ENCODE measurements around the gene NECAB3. TPM values are rescaled to one million over a fixed set of nuclear protein-coding genes. Genes with fewer than 3 reads are reported as not detected.
A peak's percentile ranks its signal among the peaks of the same experiment; 100 is the strongest.

NECAB3 gene
- total RNA-seq, 3 donors from 2014 or later: 8.0 to 11.8 (median 9.7) TPM

DNA sequence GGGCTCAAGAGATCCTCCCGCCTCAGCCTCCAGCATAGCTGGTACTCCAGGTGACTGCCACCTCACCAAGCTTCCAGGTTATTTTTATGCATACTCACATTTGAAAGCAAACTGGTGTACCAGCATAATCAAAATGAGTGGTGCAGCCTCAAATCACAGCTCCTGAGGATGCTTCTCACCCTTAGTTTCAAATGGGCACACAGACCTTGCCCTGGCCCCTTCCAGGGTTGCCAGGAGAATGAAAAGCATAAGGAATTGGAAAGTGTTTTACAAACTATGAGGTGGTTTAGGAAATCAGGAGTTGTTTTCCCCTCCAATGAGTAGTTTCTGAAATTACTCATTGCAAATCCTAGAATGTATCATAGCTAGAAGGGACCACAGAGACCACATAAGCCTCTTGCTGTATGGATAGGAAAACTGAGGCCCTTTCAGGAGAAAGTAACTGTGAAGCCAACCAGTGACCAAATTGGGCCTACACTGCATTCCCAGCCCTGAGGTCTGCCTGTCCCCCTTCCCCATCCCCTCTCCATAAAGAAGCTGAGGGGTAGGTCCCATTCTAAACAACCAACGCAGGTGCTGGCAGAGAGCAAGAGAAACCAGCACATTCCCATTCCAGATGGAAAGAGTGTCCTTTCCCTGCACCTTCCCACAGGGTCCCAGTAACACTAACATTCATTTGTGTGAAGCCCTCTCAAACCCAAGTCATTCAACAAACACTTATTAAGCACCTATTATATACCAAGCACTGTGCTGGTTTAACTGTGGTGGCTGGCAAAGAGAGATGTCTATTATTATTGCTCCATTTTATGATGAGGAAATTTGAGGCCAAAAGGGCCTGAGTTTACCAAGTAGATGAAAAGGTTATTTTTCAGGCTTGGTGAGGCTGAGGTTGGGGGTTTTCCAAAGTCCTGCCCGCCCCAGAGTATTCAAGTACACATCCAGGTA, 14.0 kb upstream of the NECAB3 start:
- DNase-seq (no peak), ATAC-seq (no peak)
- H3K36me3 Mint-ChIP-seq (ENCODE audit: insufficient read depth): no peaks in the 10 kb centered on the region
- H3K27me3 Mint-ChIP-seq (ENCODE audit: low read depth): no peaks in the 10 kb centered on the region
- no peaks in the 10 kb centered on the region for H3K9me3 Mint-ChIP-seq
- peaks cover 40% of the 10 kb centered on the region for H3K4me1 Mint-ChIP-seq (ENCODE audit: low read depth)
- no peak overlapping the region for H3K4me3 Mint-ChIP-seq

DNA sequence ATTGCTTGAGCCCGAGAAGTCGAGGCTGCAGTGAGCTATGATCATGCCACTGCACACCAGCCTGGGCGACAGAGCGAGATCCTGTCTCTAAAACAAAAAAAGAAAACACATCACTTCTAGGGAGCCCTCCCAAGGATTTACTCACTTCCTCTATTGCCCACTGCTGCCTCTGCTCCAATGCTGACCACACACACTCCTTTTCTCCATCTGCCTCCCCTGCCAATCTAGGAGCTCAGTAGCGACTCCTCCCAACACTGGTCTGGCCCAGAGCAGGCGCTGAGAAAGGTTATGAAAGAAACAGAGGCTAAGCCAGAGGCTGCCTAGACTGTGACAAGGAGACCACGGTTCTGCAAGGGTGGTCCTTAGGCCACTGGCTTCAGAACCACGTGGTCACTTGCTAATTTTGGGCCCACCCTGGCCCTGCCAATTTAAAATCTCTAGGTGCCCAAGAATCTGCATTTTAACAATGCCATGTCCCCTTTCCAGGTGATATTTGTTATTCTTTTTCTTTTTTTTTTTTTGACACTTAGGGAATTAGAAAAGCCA, 13.2 kb upstream of the NECAB3 start:
- Mint-ChIP-seq H3K27me3 (ENCODE audit: low read depth) (no peaks in the 10 kb centered on the region), H3K36me3 (ENCODE audit: insufficient read depth) (no peaks in the 10 kb centered on the region), H3K4me3 (peak overlapping the region; percentile 79), H3K9me3 (no peaks in the 10 kb centered on the region), H3K4me1 (ENCODE audit: low read depth) (peaks cover 40% of the 10 kb centered on the region)
- no peak for DNase-seq
- ATAC-seq: no peak

DNA sequence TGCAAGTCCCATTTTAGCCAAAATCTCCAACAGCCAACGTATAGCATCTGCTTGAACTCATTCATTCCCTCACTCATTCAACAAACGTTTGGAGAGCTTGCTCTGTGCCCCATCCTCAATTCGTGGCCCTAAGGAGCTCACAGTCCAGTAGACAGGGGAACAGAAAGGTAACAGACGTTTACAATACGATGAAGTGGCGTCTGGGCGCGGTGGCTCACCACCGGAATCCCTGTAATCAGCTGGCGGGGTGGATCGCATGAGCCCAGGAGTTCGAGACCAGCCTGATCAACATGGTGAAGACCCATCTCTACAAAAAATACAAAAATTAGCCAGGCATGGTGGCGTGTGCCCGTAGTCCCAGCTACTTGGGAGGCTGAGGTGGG, 12.7 kb upstream of the NECAB3 start:
- Mint-ChIP-seq H3K27me3 (ENCODE audit: low read depth) (no peaks in the 10 kb centered on the region), H3K4me3 (peak overlapping the region; percentile 79), H3K4me1 (ENCODE audit: low read depth) (peaks cover 41% of the 10 kb centered on the region), H3K9me3 (no peaks in the 10 kb centered on the region), H3K36me3 (ENCODE audit: insufficient read depth) (no peaks in the 10 kb centered on the region)
- ATAC-seq: no peak
- DNase-seq: no peak

DNA sequence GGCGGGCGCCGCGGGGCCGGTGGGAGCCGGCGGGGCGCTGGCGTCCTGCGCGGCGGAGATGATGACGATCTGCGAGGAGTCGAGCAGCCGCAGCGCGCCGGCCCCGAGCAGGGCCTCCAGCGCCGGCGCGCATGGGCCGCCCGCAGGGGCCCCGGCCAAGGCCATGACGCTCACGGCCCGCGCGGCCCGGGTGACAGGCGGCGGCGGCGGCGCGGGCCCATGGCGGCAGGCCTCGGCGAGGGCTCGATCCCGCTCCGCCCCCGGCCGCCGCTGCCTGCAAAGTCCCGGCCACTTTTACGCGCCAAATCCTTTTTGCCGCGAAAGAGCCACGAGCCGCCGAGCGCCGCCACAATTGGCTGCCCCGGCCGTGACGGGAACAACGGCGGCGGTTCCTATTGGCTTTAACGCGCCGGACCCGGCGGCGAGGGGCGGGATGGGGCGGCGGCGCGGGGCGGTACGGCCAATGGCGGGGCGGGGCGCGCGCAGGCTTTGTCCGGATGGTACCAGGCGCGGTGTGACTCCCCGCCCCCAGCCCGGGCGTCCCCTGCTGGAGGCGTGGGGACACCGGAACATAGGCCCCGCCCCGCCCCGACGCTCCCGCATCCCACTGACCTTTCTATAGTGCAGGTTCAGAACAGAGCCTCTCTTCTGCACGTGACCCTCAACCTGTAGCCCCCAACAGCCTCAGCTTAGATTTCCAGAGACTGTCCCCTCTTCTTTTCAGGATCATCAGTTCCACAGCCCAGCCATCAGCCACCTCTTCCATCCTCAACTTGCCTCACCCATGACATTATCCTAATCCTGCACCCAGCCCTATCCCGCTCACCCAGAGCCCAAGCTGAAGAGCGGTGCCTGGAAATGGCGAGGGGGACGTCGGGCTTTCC, 12.1 kb upstream of the NECAB3 start, which contains the start of gene E2F1:
TSS of gene E2F1 (minus strand) at position 286 of the 884 bp plus-strand sequence. CDS start at position 165, 121 bp downstream.
- Mint-ChIP-seq H3K4me3 (peak within 1 kb of the TSS; percentile 87), H3K36me3 (ENCODE audit: insufficient read depth) (no peaks in the 10 kb centered on the region), H3K27me3 (ENCODE audit: low read depth) (no peaks in the 10 kb centered on the region), H3K4me1 (ENCODE audit: low read depth) (peaks cover 45% of the 10 kb centered on the region), H3K9me3 (no peaks in the 10 kb centered on the region)
- ATAC-seq (peak; percentile 87 to 90), DNase-seq (peak; percentile 91)

DNA sequence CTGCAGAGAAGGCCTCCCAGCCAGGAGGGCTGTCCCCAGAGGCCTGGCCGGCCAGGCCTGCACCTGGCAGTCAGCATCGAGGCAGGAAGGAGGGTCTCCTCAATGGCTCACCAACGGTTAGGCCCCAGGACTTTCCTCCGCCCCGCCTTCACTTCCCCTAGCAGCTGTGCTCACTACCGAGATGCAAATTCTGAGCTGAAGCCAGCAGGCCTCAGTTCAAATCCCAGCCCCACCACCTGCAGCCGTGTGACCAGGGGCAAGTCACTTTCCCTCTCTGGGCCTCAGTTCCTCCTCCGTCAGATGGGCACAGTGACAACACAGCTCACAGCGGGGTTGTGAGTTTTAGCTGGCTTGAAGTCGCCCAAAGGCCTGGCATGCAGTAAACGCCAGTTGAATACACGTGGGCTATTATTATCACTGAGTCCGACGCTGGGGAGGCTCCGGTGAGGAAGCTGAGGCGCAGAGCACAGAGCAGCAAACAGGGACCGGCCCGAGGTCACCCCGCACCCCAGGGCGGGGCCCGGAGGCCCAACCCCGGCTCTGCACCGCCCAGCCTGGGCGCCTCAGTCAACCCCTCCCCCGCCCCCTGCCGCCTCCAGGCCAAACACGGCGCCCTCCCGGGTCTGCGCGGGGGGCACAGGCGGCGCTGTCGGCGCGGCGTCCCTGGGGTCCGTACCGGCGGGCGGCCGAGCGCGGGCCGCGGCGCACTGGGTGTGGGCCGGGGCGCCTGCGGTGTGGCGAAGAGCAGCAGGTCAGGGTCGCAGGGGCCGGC, 11.3 kb upstream of the NECAB3 start:
- H3K4me1 Mint-ChIP-seq (ENCODE audit: low read depth): peaks cover 47% of the 10 kb centered on the region
- DNase-seq (no peak), ATAC-seq (peak; percentile 62 to 70)
- H3K4me3 Mint-ChIP-seq: peak overlapping the region; percentile 87
- no peaks in the 10 kb centered on the region for H3K36me3 Mint-ChIP-seq (ENCODE audit: insufficient read depth)
- no peaks in the 10 kb centered on the region for H3K27me3 Mint-ChIP-seq (ENCODE audit: low read depth)
- no peaks in the 10 kb centered on the region for H3K9me3 Mint-ChIP-seq

DNA sequence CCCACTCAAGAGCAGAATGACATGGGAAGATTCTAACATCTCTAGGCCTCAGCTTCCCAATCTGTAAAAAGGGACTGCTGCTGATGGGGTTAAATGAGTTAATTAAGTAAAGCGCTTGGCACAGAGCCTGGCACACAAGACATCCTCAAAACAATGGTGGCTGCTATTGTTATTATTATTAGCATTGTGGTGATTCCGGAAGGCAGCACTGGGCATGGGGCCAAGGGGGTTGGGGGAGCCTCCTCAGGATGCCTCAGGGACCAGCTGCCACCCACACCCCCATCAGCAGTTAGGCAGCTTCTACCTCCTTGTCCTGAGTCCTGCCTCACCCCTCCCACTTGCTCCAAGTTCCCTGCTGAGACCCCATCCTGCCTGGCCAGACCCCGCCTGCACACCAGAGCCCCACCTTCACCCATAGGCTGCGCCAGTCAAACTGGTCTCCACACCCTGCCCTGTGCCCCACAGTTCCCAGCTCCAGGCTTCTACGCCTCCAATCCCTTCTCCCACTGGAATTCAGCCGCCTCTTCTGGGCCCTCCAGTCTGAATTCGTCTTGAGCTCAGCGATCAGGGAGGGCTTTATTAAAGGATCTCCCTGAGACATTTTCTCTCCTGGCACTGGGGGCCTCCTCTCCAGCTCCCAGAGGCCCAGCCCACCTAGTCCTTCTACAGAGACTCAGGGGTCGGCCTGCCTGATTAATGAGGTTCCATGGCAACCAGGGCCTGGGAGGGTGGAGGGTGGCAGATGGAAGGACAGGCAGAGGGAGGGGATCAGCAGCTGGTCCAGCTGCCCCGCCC, 10.5 kb upstream of the NECAB3 start:
- no peak for DNase-seq
- Mint-ChIP-seq H3K9me3 (no peaks in the 10 kb centered on the region), H3K36me3 (ENCODE audit: insufficient read depth) (no peaks in the 10 kb centered on the region), H3K4me3 (peak overlapping the region; percentile 87), H3K4me1 (ENCODE audit: low read depth) (peaks cover 43% of the 10 kb centered on the region), H3K27me3 (ENCODE audit: low read depth) (no peaks in the 10 kb centered on the region)
- ATAC-seq: no peak

DNA sequence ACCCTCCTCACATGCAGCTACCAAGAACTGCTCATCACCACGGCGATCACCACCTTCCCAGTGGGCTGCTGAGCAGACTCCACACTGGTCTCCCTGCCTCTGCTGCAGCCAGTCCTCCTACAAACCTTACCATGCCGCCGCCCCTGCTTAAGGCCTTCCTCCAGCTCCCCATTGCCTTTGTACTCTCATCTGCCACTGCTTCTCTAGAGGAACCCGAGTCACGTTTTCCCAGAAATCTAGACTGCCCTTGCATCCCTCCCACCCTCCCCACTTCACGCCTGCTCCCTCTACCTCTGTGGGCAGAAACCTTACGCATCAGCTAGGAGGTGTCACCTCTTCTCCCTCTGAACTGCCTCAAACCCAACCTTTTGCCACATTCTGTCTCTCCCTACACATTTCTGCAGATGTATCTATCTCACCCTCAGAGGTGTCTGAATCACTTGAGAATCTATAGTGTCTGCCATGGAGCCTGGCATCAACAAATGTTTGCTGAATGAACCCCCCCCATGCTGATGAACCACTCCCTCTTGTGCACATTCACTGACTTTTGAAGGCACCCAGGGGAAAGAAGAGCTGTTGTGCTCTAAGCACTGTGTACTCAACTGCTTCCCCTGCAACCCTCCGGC, 7.6 kb upstream of the NECAB3 start:
- DNase-seq (no peak), ATAC-seq (no peak)
- no peak overlapping the region for H3K4me3 Mint-ChIP-seq

DNA sequence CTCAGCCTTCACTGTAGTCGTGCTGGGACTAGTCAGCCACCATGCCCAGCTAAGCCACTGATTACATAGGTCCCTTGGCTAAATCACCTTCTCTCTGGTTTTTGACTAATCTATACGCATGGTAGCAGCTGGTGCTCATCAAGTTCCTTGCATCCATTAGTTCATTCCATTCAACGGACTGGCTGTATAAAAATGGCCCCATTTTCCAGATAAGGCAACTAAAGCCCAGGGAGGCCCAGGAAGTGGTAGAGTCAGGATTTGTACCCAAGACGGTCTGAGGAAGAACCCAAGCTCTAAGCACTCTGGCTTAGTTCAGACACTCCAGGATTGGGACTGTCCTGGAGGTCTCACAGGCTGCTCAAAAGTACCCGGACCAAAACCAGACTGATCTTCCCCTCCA, 7.1 kb upstream of the NECAB3 start:
- H3K36me3 Mint-ChIP-seq (ENCODE audit: insufficient read depth): no peaks in the 10 kb centered on the region
- H3K9me3 Mint-ChIP-seq: no peaks in the 10 kb centered on the region
- peaks cover 40% of the 10 kb centered on the region for H3K4me1 Mint-ChIP-seq (ENCODE audit: low read depth)
- no peaks in the 10 kb centered on the region for H3K27me3 Mint-ChIP-seq (ENCODE audit: low read depth)
- DNase-seq: no peak
- no peak overlapping the region for H3K4me3 Mint-ChIP-seq
- ATAC-seq: no peak

More for the DNA sequence above, 7.6 kb upstream of the NECAB3 start:
- no peaks in the 10 kb centered on the region for H3K27me3 Mint-ChIP-seq (ENCODE audit: low read depth)
- peaks cover 44% of the 10 kb centered on the region for H3K4me1 Mint-ChIP-seq (ENCODE audit: low read depth)
- no peaks in the 10 kb centered on the region for H3K9me3 Mint-ChIP-seq
- H3K36me3 Mint-ChIP-seq (ENCODE audit: insufficient read depth): no peaks in the 10 kb centered on the region

DNA sequence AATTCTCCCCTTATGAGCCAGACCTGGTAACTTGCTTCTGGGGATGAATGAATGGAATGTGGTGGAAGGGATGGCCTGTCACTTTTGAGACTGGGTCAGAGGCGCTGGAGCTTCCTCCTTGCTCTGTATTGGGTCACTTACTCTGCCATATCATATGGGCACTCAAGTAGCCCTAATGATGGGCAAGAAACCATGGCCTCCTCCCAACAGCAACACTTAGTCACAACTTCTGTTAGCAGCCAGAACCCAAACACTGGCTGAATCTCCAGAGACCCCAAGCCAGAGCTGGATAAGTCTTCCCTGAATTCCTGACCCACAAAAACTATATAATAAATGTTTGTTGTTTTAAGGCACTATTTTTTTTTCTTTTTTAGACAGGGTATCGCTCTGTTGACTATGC, 6.5 kb upstream of the NECAB3 start:
- DNase-seq (no peak), ATAC-seq (no peak)
- no peaks in the 10 kb centered on the region for H3K9me3 Mint-ChIP-seq
- H3K4me1 Mint-ChIP-seq (ENCODE audit: low read depth): peaks cover 40% of the 10 kb centered on the region
- H3K27me3 Mint-ChIP-seq (ENCODE audit: low read depth): no peaks in the 10 kb centered on the region
- no peak overlapping the region for H3K4me3 Mint-ChIP-seq
- H3K36me3 Mint-ChIP-seq (ENCODE audit: insufficient read depth): no peaks in the 10 kb centered on the region

DNA sequence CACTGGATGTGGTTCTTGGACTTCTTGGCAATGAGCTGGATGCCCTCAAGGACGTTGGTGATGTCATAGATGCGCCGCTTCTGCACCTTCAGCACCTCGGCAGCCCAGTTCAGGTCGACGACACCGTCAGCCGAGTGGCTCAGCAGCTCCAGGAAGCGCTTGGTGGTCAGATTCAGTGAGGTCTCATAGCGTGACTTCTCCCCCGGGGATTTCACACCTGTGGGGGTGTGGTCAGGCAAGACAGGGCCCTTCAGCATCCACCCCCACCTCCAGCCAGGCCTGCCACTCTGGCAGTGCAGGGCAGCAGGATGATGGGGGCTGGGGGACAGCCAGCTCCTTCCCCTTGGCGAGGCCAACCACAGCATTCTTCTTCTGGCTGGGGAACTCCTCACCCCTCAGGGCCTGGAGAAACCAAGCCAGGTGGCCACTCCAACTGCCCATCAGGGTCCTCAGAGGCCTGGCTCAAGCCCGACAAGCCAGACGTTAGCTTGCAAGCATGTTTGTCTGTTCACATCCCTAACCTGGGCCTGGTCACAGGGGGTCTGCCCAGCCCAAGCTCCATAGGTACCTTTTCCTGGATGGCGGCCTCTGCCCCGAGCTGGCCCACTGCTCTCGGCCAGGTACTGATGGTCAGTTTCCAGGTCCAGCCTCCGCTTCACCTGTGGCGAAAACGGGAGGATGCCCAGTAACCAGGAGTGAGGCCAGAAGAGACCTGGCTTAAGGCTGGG, 5.7 kb upstream of the NECAB3 start:
- ATAC-seq (peak; percentile 13 to 35), DNase-seq (no peak)
- Mint-ChIP-seq H3K4me3 (no peak overlapping the region), H3K27me3 (ENCODE audit: low read depth) (no peaks in the 10 kb centered on the region), H3K4me1 (ENCODE audit: low read depth) (peaks cover 38% of the 10 kb centered on the region), H3K36me3 (ENCODE audit: insufficient read depth) (no peaks in the 10 kb centered on the region), H3K9me3 (no peaks in the 10 kb centered on the region)

DNA sequence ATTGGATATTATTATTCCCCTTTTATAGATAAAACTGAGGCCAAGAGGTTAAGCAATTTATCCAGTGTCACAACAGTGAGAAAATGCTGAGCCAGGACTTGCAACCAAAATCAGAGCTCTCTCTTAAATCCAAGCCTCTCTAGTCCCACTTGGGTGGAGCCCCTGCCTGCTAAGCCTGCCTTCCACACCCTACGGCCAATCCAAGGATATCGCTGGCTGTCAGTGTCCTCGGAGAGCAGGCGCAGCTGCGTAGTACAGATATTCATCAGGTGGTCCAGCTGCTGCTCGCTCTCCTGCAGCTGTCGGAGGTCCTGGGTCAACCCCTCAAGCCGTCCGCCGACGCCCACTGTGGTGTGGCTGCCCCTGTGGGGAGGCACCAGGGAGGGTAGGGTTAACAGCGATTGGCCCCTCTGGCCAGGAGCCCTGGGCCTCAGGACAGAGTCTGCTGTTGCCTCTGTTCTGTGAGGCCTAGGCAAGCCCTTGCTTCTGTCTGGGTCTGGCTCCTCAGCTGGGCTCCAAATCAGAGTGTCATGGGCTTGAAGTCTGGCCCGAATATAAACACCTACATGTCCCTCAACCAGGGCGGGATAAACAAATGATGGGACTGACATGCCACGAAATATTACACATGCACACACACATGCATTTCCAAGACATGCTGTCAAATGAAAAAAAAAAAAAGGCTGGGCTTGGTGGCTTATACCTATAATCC, 3.9 kb upstream of the NECAB3 start:
- H3K27me3 Mint-ChIP-seq (ENCODE audit: low read depth): no peaks in the 10 kb centered on the region
- no peak for DNase-seq
- no peaks in the 10 kb centered on the region for H3K36me3 Mint-ChIP-seq (ENCODE audit: insufficient read depth)
- H3K4me1 Mint-ChIP-seq (ENCODE audit: low read depth): peaks cover 43% of the 10 kb centered on the region
- H3K4me3 Mint-ChIP-seq: no peak overlapping the region
- ATAC-seq: no peak
- no peaks in the 10 kb centered on the region for H3K9me3 Mint-ChIP-seq

Data from activated T-cell treated with anti-CD3 and anti-CD28 coated beads, Interleukin-2, amount 50 U/mL, for 4 hours (primary cell).